Liver (tissue), 3 donors: ENCODE measurements around the gene MLLT3.

Experiments used
- CTCF ChIP-seq: fragments of 150-350 bp; IDR thresholded peaks from 2 replicates; pipeline ENCODE4 v1.5.1; 2017; ENCODE audit warnings: improper control_type of control experiment, low read depth, low read length; ENCODE audit not compliant: missing input control
- EGR1 ChIP-seq, 2 donors: IDR thresholded peaks; 2 replicates each; pipeline ENCODE4 v1.6.1; 2016 to 2018; ENCODE audit warnings: antibody characterized with exemption in 2 of 2, low read depth in 2 of 2
- GABPA ChIP-seq, 2 donors: IDR thresholded peaks in 1 of 2; conservative IDR thresholded peaks in 1 of 2; 2 replicates each; pipeline ENCODE4 v1.6.1; 2016; ENCODE audit warnings: antibody characterized with exemption in 2 of 2, mild to moderate bottlenecking in 1 of 2, moderate library complexity in 1 of 2
- HNF4G ChIP-seq: IDR thresholded peaks from 2 replicates; pipeline ENCODE4 v1.6.1; 2016; ENCODE audit warnings: antibody characterized with exemption
- JUND ChIP-seq, 2 donors: IDR thresholded peaks; 2 replicates each; pipeline ENCODE4 v1.6.1; 2016; ENCODE audit warnings: antibody characterized with exemption in 2 of 2
- RAD21 ChIP-seq, 2 donors: IDR thresholded peaks; 2 replicates each; pipeline ENCODE4 v1.6.1; 2016; ENCODE audit warnings: antibody characterized with exemption in 2 of 2, mild to moderate bottlenecking in 2 of 2
- TAF1 ChIP-seq: conservative IDR thresholded peaks from 2 replicates; pipeline ENCODE4 v1.6.1; 2016; ENCODE audit warnings: antibody characterized with exemption, mild to moderate bottlenecking
- YY1 ChIP-seq: IDR thresholded peaks from 2 replicates; pipeline ENCODE4 v1.6.1; 2016; ENCODE audit warnings: antibody characterized with exemption, mild to moderate bottlenecking
- ZBTB33 ChIP-seq: IDR thresholded peaks from 2 replicates; pipeline ENCODE4 v1.6.1; 2016; ENCODE audit warnings: antibody characterized with exemption
- donor health status: healthy.
- donor health status: healthy.

- no peak for TF ChIP-seq RAD21 (IDR thresholded peaks at IDR 0.05)
- TF ChIP-seq CTCF, result no peak
- TF ChIP-seq JUND (IDR thresholded peaks at IDR 0.05), result no peak
- no peak for TF ChIP-seq GABPA (IDR thresholded peaks at IDR 0.05 in 1 of 2, conservative IDR thresholded peaks at IDR 0.05 in 1 of 2)
- TF ChIP-seq TAF1, result no peak
- no peak for TF ChIP-seq YY1
- no peak for TF ChIP-seq HNF4G
- TF ChIP-seq ZBTB33, result no peak
- no peak for TF ChIP-seq EGR1 (IDR thresholded peaks at IDR 0.05; ENCODE audit: low read depth in 2 of 2)
Observed at GRCh38 chr9:20358207-20358606, 264.1 kb downstream of the MLLT3 start.
